Activated CD4-positive, alpha-beta memory T cell treated with anti-CD3 and anti-CD28 coated beads for 36 hours (primary cell): ENCODE measurements around the gene ATP2C1. TPM values are rescaled to one million over a fixed set of nuclear protein-coding genes. Genes with fewer than 3 reads are reported as not detected.

Source experiments
- CTCF ChIA-PET: fragments of 350-600 bp; sonication (Branson Sonifier 250); formaldehyde crosslinking; loops from one replicate; lab custom pipeline; 2021; ENCODE audit warnings: antibody characterized with exemption, inconsistent platforms; lab: Charles Lee
- POLR2A ChIA-PET: fragments of 350-600 bp; sonication (Branson Sonifier 250); formaldehyde crosslinking; loops from one replicate; lab custom pipeline; 2021; ENCODE audit warnings: antibody characterized with exemption; lab: Charles Lee
- DNase-seq: peaks from one replicate; pipeline ENCODE4 v3.0.0-alpha.2; 2020
- H3K27ac Mint-ChIP-seq: one replicate; pipeline ENCODE4 v1.8.0; 2021; ENCODE audit warnings: mixed read lengths
- H3K27me3 Mint-ChIP-seq: one replicate; pipeline ENCODE4 v1.8.0; 2021; ENCODE audit warnings: mixed read lengths
- H3K36me3 Mint-ChIP-seq: one replicate; pipeline ENCODE4 v1.8.0; 2021; ENCODE audit warnings: mixed read lengths
- H3K4me1 Mint-ChIP-seq: one replicate; pipeline ENCODE4 v1.8.0; 2021; ENCODE audit warnings: low read depth, mixed read lengths
- H3K4me3 Mint-ChIP-seq: one replicate; pipeline ENCODE4 v1.8.0; 2021; ENCODE audit warnings: mild to moderate bottlenecking, mixed read lengths
- H3K9me3 Mint-ChIP-seq: one replicate; pipeline ENCODE4 v1.8.0; 2021; ENCODE audit warnings: mixed read lengths
- intact Hi-C: fragments of 100-400 bp; cut with micrococcal nuclease; formaldehyde crosslinking; loops from one replicate; pipeline ENCODE4 v1.15.1; 2023
- total RNA-seq, 2 experiments: library from RNA; stranded (reverse); gene quantifications; one replicate each; pipeline ENCODE4 v1.2.3, GENCODE V29; 2021

The ATP2C1 gene
- total RNA-seq, 2 experiments from 2014 or later = 49.8 to 53.2 TPM

DNA sequence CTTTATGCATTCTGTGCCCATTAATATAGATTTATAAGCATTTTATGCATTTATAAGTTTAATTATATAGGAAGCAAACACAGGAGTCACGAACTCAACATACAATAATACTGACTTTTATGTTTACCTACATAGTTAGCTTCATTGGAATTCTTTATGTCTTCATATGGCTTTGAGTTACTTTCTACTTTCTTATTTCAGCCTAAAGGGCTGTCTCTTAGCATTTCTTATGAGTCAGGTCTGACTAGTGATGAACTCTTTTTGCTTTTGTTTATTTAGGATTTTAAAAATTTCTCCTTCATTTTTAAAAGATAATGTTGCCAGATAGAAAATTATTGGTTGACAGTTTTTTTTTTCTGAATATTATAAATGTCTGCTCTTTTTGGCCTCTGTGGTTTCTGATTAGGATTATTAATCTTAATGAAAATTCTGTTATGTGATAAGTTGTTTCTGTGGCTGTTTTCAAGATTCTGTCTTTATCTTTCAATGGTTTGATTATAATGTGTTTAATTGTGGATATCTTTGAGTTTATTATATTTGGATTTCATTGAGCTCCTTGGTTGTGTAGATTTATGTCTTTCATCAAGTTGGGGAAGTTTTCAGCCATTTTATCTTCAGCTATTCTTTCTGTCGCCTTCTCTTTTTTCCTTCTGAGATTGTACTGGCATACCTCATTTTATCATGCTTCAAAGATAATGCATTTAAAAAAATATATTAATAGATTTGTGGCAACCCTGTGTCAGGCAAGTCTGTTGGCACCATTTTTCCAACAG is 54.3 kb downstream of the ATP2C1 start:
- H3K9me3 Mint-ChIP-seq = peaks cover 10% of the 10 kb centered on the region
- peaks cover 62% of the 10 kb centered on the region for H3K36me3 Mint-ChIP-seq
- no peak overlapping the region for H3K27ac Mint-ChIP-seq
- ChIA-PET CTCF (no interaction called here), POLR2A (interaction anchor here (0.9 kb wide), 1 partner anchor 55 kb away, joined by 3 read pairs; no protein-coding TSS in a partner anchor)
- intact Hi-C loops = loop anchor here (5.0 kb wide), 1 partner anchor 41 kb away; no protein-coding TSS in a partner anchor
- peaks cover 26% of the 10 kb centered on the region for H3K4me1 Mint-ChIP-seq
- H3K27me3 Mint-ChIP-seq = no peaks in the 10 kb centered on the region
- DNase-seq = no peak
- no peak overlapping the region for H3K4me3 Mint-ChIP-seq

DNA sequence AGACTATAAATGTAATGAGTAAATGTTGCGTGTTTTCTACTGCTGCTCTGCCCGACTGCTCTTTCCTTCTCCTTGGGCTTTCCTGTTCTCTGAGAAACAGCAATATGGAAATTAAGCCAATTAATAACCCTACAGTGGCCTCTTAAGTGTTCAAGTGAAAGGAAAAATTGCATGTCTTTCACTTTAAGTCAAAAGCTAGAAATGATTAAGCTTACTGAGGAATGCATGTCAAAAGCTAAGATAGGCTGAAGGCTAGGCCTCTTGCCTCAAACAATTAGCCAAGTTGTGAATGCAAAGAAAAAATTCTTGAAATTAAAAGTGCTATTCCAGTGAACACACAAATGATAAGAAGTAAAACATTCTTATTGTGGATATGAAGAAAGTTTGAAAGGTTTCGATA is 55.0 kb downstream of the ATP2C1 start:
- ChIA-PET CTCF (interaction anchor here (0.6 to 1.5 kb wide), 2 partner anchors 56 to 74 kb away, joined by 3 to 4 read pairs; partner anchors contain the start of gene ATP2C1), POLR2A (interaction anchor here (0.9 kb wide), 1 partner anchor 55 kb away, joined by 3 read pairs; no protein-coding TSS in a partner anchor)
- no peak overlapping the region for H3K4me3 Mint-ChIP-seq
- H3K9me3 Mint-ChIP-seq = peaks cover 10% of the 10 kb centered on the region
- no peaks in the 10 kb centered on the region for H3K27me3 Mint-ChIP-seq
- no peak for DNase-seq
- H3K4me1 Mint-ChIP-seq = peaks cover 26% of the 10 kb centered on the region
- H3K36me3 Mint-ChIP-seq = peaks cover 61% of the 10 kb centered on the region
- H3K27ac Mint-ChIP-seq = no peak overlapping the region
- intact Hi-C loops = loop anchor here (5.0 kb wide), 1 partner anchor 42 kb away; no protein-coding TSS in a partner anchor

DNA sequence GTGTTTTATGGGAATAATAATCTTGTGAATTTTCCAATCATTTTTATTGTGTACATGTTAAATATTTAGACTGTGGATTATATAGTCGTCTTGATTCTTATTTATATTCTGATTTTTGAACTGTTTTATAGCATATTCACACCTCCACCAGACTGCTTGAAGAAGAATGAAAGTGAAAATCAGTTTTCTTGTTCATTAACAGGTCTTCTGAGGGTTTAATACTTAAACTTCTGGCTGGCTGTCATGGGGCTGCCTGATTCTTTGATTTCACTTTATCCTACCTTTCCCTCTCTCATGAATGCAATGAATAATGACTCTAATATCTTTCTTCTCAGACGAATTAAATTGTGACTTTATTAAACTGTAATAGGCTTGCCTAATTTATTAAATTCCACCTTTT is 56.2 kb downstream of the ATP2C1 start:
- Mint-ChIP-seq H3K4me1 (peaks cover 26% of the 10 kb centered on the region), H3K9me3 (peaks cover 10% of the 10 kb centered on the region), H3K27ac (no peak overlapping the region), H3K36me3 (peaks cover 58% of the 10 kb centered on the region), H3K27me3 (no peaks in the 10 kb centered on the region), H3K4me3 (no peak overlapping the region)
- ChIA-PET CTCF (interaction anchor here (1.0 to 1.5 kb wide), 2 partner anchors 57 to 100 kb away, joined by 3 to 4 read pairs; partner anchors contain the start of gene ATP2C1), POLR2A (no interaction called here)
- DNase-seq = no peak
- intact Hi-C loops = no loop called here

GRCh38 chr3:130950641-130951040 is 56.8 kb downstream of the ATP2C1 start:
- H3K4me1 Mint-ChIP-seq = peaks cover 26% of the 10 kb centered on the region
- H3K36me3 Mint-ChIP-seq = peaks cover 58% of the 10 kb centered on the region
- no peak overlapping the region for H3K27ac Mint-ChIP-seq
- no peak for DNase-seq
- intact Hi-C loops = no loop called here
- CTCF ChIA-PET = interaction anchor here (0.6 to 0.8 kb wide), 2 partner anchors 53 to 203 kb away, joined by 3 read pairs; no protein-coding TSS in a partner anchor
- no peak overlapping the region for H3K4me3 Mint-ChIP-seq
- no peaks in the 10 kb centered on the region for H3K27me3 Mint-ChIP-seq
- POLR2A ChIA-PET = no interaction called here
- peaks cover 10% of the 10 kb centered on the region for H3K9me3 Mint-ChIP-seq

- peaks cover 36% of the 10 kb centered on the region for H3K36me3 Mint-ChIP-seq
- intact Hi-C loops = no loop called here
- POLR2A ChIA-PET = no interaction called here
- CTCF ChIA-PET = interaction anchor here (1.3 kb wide), 1 partner anchor 11 kb away, joined by 3 read pairs; no protein-coding TSS in a partner anchor
- no peak overlapping the region for H3K27ac Mint-ChIP-seq
- H3K9me3 Mint-ChIP-seq = no peaks in the 10 kb centered on the region
- no peaks in the 10 kb centered on the region for H3K4me1 Mint-ChIP-seq
- H3K27me3 Mint-ChIP-seq = no peaks in the 10 kb centered on the region
- DNase-seq = no peak
- no peak overlapping the region for H3K4me3 Mint-ChIP-seq
Observed at GRCh38 chr3:130955481-130955880, 61.6 kb downstream of the ATP2C1 start.

DNA sequence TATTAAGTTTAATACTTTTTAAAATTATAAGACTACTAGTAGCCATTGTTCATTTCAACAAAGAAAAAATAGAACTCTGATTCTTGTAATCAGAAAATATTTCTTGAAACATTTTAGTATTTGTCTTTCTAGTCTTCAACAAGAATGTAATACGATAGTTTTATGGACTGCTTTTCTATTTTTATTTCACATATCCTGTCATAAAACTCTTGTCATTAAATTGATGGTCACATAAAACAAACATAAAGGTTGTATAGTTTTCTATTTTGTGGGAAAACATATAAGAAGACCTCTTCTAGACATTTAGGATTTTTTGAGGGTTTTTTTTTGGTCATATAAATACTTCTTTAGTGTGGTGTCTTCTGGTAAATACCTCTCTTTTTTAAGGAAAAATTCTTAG is 62.4 kb downstream of the ATP2C1 start:
- H3K4me3 Mint-ChIP-seq = no peak overlapping the region
- POLR2A ChIA-PET = no interaction called here
- no peaks in the 10 kb centered on the region for H3K27me3 Mint-ChIP-seq
- no peaks in the 10 kb centered on the region for H3K9me3 Mint-ChIP-seq
- no peak overlapping the region for H3K27ac Mint-ChIP-seq
- CTCF ChIA-PET = interaction anchor here (1.3 kb wide), 1 partner anchor 12 kb away, joined by 3 read pairs; no protein-coding TSS in a partner anchor
- no peak for DNase-seq
- intact Hi-C loops = no loop called here
- peaks cover 42% of the 10 kb centered on the region for H3K36me3 Mint-ChIP-seq
- no peaks in the 10 kb centered on the region for H3K4me1 Mint-ChIP-seq

GRCh38 chr3:130956721-130957120 is 62.8 kb downstream of the ATP2C1 start:
- Mint-ChIP-seq H3K9me3 (no peaks in the 10 kb centered on the region), H3K4me1 (no peaks in the 10 kb centered on the region), H3K27ac (no peak overlapping the region), H3K4me3 (no peak overlapping the region), H3K27me3 (no peaks in the 10 kb centered on the region), H3K36me3 (peaks cover 43% of the 10 kb centered on the region)
- intact Hi-C loops = no loop called here
- no peak for DNase-seq
- CTCF ChIA-PET = no interaction called here
- POLR2A ChIA-PET = no interaction called here

- intact Hi-C loops = no loop called here
- Mint-ChIP-seq H3K9me3 (no peaks in the 10 kb centered on the region), H3K4me1 (no peaks in the 10 kb centered on the region), H3K27me3 (no peaks in the 10 kb centered on the region), H3K27ac (no peak overlapping the region), H3K36me3 (peaks cover 32% of the 10 kb centered on the region), H3K4me3 (no peak overlapping the region)
- ChIA-PET POLR2A (no interaction called here), CTCF (no interaction called here)
- DNase-seq = no peak
Observed at GRCh38 chr3:130960139-130960795, 66.4 kb downstream of the ATP2C1 start.

DNA sequence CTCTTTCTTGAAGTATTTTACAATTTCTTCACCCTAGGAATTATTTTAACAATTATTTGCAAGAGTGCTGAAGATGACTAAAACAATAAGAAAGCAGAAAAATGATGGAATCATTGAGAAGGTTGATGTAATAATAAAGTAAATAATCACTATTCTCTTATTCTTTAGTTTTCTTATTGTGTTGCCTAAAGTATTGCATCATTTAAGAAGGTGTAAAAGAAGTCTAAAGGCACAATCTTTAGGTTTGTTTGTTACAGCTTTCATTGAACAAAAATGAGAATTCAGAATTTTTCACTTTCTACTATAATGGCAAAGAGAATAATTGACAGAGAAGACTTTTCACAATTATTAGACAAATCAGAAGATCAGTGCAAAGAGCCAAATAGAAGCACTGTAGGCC is 67.6 kb downstream of the ATP2C1 start:
- POLR2A ChIA-PET = no interaction called here
- no peaks in the 10 kb centered on the region for H3K27me3 Mint-ChIP-seq
- CTCF ChIA-PET = no interaction called here
- H3K9me3 Mint-ChIP-seq = no peaks in the 10 kb centered on the region
- H3K4me3 Mint-ChIP-seq = no peak overlapping the region
- H3K36me3 Mint-ChIP-seq = peaks cover 35% of the 10 kb centered on the region
- no peak overlapping the region for H3K27ac Mint-ChIP-seq
- no peak for DNase-seq
- intact Hi-C loops = no loop called here
- H3K4me1 Mint-ChIP-seq = no peaks in the 10 kb centered on the region

DNA sequence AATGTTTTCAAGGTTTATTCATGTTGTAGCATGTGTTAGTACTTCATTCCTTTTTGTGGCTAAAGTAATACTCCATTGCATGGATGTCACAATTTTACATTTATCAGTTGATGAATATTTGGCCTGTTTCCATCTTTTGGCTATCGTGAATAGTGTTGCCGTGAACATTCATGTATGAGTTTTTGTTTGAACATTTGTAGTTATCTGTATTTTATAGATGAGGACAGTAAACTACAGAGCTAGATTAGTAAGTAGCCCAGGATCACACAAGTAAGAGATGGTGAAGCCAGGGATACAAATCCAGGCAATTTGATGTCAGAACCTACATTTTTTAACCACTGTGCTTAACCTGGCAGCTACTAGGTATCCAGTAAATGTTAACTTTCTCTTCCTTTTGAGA is 69.6 kb downstream of the ATP2C1 start:
- intact Hi-C loops = no loop called here
- Mint-ChIP-seq H3K27me3 (no peaks in the 10 kb centered on the region), H3K9me3 (no peaks in the 10 kb centered on the region), H3K4me1 (no peaks in the 10 kb centered on the region), H3K4me3 (no peak overlapping the region), H3K27ac (no peak overlapping the region), H3K36me3 (peaks cover 47% of the 10 kb centered on the region)
- no peak for DNase-seq
- ChIA-PET CTCF (interaction anchor here (0.5 kb wide), 1 partner anchor 270 kb away, joined by 3 read pairs; no protein-coding TSS in a partner anchor), POLR2A (no interaction called here)

DNA sequence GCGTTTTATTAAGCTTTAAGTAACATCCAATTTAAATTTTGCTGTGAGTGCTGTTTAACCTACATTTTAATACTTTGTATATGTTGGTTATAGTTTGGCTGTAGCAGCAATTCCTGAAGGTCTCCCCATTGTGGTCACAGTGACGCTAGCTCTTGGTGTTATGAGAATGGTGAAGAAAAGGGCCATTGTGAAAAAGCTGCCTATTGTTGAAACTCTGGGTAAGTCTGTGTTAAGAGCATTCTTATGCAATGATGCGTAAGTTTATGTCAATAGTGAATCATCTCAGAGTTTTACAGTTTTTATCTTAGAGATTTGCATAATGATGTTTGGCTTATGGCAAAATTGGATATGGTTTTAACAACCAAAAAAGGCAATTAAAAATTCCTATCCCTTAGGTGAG is 70.0 kb downstream of the ATP2C1 start:
- ChIA-PET POLR2A (no interaction called here), CTCF (no interaction called here)
- intact Hi-C loops = no loop called here
- DNase-seq = no peak
- no peak overlapping the region for H3K27ac Mint-ChIP-seq
- no peaks in the 10 kb centered on the region for H3K27me3 Mint-ChIP-seq
- H3K36me3 Mint-ChIP-seq = peaks cover 50% of the 10 kb centered on the region
- H3K4me3 Mint-ChIP-seq = no peak overlapping the region
- H3K4me1 Mint-ChIP-seq = no peaks in the 10 kb centered on the region
- H3K9me3 Mint-ChIP-seq = no peaks in the 10 kb centered on the region

DNA sequence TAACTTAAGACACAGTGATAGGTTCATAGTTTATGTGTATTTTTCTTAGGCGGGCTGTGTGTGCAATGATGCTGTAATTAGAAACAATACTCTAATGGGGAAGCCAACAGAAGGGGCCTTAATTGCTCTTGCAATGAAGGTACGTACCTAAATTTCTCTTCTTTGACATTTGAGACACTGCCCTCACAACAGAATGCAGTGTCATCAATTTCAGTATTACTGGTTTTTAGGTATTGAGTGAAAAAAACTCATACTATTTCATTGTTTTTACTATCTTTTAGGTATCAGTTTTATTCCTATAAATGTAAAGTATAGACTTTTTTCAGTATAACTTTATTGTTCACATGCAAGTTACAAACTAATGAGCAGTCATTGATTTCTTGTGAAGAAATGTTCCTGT is 73.4 kb downstream of the ATP2C1 start:
- ChIA-PET POLR2A (no interaction called here), CTCF (no interaction called here)
- Mint-ChIP-seq H3K27ac (no peak overlapping the region), H3K9me3 (no peaks in the 10 kb centered on the region), H3K27me3 (no peaks in the 10 kb centered on the region), H3K4me1 (peaks cover 8% of the 10 kb centered on the region), H3K36me3 (peaks cover 49% of the 10 kb centered on the region), H3K4me3 (no peak overlapping the region)
- intact Hi-C loops = no loop called here
- no peak for DNase-seq
